ENCODE results near the gene BCL11B.

Gene BCL11B

GRCh38 chr14:99287269-99287942 is 15.4 kb upstream of the BCL11B start:
- no peak for DNase-seq (ENCODE audit: low read depth in 2 of 2)

- DNase-seq (ENCODE audit: low read depth in 2 of 2): no peak
Observed at GRCh38 chr14:99286761-99287160, 14.8 kb upstream of the BCL11B start.

- DNase-seq (ENCODE audit: low read depth in 2 of 2): no peak
Observed at GRCh38 chr14:99284254-99285004, 12.4 kb upstream of the BCL11B start.

GRCh38 chr14:99282261-99283050 is 10.5 kb upstream of the BCL11B start:
- no peak for DNase-seq (ENCODE audit: low read depth in 2 of 2)

- no peak for DNase-seq (ENCODE audit: low read depth in 2 of 2)
Observed at GRCh38 chr14:99281396-99281795, 9.4 kb upstream of the BCL11B start.

GRCh38 chr14:99280852-99281251 is 8.9 kb upstream of the BCL11B start:
- no peak for DNase-seq (ENCODE audit: low read depth in 2 of 2)

- no peak for DNase-seq (ENCODE audit: low read depth in 2 of 2)
Observed at GRCh38 chr14:99280066-99280731, 8.2 kb upstream of the BCL11B start.

GRCh38 chr14:99278836-99279235 is 6.8 kb upstream of the BCL11B start:
- no peak for DNase-seq (ENCODE audit: low read depth in 2 of 2)

GRCh38 chr14:99277530-99277929 is 5.5 kb upstream of the BCL11B start:
- no peak for DNase-seq (ENCODE audit: low read depth in 2 of 2)

GRCh38 chr14:99276482-99276881 is 4.5 kb upstream of the BCL11B start:
- no peak for DNase-seq (ENCODE audit: low read depth in 2 of 2)

GRCh38 chr14:99275222-99275584 is 3.2 kb upstream of the BCL11B start:
- no peak for DNase-seq (ENCODE audit: low read depth in 2 of 2)

- DNase-seq (ENCODE audit: low read depth in 2 of 2): no peak
Observed at GRCh38 chr14:99274346-99275221, 2.6 kb upstream of the BCL11B start.

- no peak for DNase-seq (ENCODE audit: low read depth in 2 of 2)
Observed at GRCh38 chr14:99273766-99274345, 1.9 kb upstream of the BCL11B start.

GRCh38 chr14:99272899-99273765 is 1.1 kb upstream of the BCL11B start:
- DNase-seq (ENCODE audit: low read depth in 2 of 2): peak in 1 of 2 donors; percentile 66

GRCh38 chr14:99272632-99272898 is 568 bp upstream of the BCL11B start:
- DNase-seq (ENCODE audit: low read depth in 2 of 2): no peak

GRCh38 chr14:99271221-99271941 is 616 bp downstream of the BCL11B start:
- DNase-seq (ENCODE audit: low read depth in 2 of 2): no peak

- DNase-seq (ENCODE audit: low read depth in 2 of 2): no peak
Observed at GRCh38 chr14:99270458-99271220, 1.4 kb downstream of the BCL11B start.

Data from stimulated activated CD4-positive, alpha-beta T cell treated with anti-CD3 and anti-CD28 coated beads, Interleukin-4, amount 100 ng/mL, for 48 hours (primary cell).